CD4-positive, alpha-beta T cell treated with Interleukin-21 for 1 hour (primary cell): Measurements from ENCODE around the gene PDE8B.

Source experiments
- DNase-seq: peaks from one replicate; pipeline ENCODE4 v3.0.0-alpha.2; 2020

PDE8B gene, protein sequence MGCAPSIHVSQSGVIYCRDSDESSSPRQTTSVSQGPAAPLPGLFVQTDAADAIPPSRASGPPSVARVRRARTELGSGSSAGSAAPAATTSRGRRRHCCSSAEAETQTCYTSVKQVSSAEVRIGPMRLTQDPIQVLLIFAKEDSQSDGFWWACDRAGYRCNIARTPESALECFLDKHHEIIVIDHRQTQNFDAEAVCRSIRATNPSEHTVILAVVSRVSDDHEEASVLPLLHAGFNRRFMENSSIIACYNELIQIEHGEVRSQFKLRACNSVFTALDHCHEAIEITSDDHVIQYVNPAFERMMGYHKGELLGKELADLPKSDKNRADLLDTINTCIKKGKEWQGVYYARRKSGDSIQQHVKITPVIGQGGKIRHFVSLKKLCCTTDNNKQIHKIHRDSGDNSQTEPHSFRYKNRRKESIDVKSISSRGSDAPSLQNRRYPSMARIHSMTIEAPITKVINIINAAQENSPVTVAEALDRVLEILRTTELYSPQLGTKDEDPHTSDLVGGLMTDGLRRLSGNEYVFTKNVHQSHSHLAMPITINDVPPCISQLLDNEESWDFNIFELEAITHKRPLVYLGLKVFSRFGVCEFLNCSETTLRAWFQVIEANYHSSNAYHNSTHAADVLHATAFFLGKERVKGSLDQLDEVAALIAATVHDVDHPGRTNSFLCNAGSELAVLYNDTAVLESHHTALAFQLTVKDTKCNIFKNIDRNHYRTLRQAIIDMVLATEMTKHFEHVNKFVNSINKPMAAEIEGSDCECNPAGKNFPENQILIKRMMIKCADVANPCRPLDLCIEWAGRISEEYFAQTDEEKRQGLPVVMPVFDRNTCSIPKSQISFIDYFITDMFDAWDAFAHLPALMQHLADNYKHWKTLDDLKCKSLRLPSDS

GRCh38 chr5:77210091-77210963, at the start of gene PDE8B:
Gene PDE8B (plus strand): TSS chr5:77210680. CDS start chr5:77210926, 246 bp downstream.
- no peak for DNase-seq

- DNase-seq, result no peak
Measured at GRCh38 chr5:77163453-77163852, 47.0 kb upstream of the PDE8B start.

DNA sequence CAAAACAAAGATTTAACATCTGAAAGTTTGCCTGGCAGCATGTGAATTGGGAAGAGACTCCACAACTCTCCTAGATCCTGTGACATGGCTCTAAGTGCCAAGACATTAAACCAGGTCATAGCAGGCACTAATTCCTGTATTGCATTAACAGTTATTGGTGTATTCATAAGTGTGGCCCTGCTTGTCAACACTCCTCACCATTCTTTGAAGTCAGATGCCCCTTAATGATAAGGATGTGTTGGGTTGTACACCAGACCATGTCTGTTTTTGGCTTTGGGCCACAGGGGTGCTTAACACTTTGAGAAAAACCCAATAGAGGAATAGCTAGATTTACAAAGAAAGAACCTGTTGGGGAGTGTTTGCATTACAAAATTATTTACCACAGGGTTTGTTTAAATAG, 43.4 kb upstream of the PDE8B start:
- DNase-seq, result no peak

DNA sequence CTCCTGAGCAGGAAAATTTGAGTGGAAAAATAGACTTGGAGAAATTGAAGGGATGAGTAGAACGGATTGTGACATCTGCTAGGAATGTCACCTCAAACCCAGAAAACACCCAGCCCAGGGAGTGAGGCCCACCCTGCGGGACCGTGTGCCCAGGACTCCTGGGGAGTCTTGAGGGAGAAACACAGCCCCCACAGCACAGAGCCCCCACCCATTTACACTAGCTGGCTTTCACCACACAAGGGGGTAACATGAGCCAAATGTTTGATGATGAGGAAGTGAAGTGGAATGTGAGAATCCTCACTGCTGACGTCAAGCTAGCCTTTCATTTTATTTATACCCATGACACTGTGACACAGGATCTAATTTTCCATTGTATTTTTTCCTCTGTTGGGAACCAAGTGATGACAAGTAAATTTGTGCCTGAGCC, 42.8 kb upstream of the PDE8B start:
- DNase-seq, result no peak

DNA sequence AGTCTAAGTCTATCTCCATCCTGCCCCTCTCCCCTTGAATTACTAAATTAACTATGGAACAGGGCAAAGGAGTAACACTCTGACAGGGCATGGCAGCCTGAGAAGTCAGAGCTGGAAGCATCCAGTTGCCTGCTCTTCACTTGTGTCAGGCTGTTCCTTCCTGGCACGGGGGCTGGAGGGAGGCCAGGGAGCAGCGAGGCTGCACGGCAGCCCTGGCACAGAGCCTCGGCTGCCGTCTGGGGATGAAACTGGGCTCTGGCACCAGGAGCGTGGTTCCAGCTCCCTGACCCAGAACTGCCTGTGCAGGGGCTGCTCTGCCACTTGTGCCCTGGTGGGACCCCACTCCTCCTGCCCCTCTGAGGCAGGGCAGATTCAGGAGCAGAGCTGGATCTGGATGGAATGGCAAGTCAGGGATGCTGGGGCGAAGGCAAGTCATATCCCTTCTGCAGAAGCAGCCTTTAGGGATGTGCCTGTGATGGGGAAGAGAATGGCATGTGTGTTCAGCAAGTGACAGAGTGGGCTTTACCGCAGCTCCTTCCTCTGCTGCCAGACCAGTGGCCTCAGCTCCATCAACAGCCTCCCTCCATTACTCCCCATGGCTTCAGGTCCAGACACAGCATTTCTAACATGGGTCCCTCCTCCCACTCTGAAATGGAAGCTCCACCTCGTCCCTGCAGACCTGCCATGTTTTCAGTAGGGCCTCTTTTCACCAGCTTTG, 42.2 kb upstream of the PDE8B start:
- DNase-seq, result no peak

DNA sequence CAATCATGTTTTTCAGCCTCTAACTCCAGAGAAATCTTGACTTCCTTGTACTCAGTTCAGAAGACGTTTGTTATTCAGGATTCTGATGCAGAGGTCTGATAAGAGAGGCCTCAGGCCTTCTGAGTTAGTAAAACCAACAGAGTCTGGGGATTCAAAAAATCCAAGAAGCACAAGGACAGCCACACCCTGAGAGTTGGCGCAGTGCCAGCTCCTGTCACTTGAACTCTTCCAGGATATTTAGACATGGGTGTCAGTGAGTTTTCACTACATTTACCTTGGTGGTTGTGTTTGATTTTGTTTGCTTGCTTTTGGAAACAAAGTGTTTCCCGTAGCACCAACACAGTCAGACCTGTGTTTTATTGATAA, 41.6 kb upstream of the PDE8B start:
- no peak for DNase-seq

GRCh38 chr5:77170196-77170890, 40.1 kb upstream of the PDE8B start:
- DNase-seq, result no peak

DNA sequence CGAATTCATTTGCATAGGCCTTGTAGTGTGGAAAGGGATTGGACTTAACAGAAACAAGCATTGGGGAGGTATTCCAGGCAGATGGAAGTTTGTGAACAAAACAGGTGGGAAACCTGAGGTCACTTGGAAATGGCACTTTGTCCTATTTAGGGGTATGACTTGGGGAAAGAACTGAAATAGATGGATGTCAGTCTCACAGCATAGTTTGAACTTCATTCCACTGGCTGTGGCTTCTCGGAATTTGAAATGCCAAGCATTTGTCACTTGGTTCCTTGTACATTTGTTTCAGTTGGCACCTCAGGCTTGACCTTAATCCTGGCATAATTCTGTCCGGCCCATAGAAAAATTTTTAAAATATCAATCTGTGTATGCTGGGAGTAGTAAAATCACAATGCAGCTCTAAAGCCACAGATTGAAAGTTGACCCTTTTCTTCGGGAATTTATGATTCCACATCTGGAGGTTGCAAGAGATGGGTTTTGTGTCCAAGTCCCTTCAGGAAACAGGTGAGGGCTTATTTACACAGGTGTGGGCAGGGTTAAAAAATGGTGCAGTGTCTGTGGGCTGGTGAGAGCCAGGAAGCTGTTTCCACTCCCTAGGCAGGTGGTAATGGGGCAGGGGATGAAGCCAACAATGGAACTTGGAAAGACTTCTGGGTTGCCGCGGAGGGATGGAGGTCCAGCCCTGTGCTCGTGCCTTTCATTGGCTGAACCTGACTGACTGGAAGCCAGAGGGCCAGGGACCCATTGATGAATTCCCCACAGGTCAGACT, 39.2 kb upstream of the PDE8B start:
- DNase-seq, result no peak

DNA sequence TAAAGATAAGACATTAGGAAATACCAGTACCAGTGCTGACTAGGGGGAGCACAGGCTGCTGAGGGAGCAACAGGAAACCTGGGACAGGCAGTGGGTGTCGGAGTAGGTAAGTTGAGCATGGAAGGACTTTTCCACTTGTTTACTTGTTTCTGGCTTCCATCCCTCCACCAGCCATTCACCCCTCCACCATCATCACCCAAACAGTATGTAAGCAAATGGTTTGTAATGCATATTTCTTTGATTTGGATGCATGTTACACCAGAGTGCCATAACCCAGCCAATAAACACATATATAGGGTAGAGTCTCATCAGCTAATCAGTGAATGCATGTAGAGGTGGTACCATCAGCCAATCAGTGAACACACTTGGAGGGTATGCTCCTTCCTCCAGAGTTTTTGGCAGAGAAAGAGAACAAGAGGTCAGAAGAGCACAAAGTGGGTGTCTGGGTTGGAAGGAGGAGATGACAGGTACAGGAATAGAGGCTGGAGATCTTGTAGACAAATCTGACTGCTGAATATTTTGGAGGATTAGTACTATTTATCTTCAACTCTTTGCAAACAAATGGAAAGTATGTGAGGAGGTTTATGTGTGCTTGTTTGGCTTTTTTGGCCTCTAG, 37.7 kb upstream of the PDE8B start:
- no peak for DNase-seq

DNA sequence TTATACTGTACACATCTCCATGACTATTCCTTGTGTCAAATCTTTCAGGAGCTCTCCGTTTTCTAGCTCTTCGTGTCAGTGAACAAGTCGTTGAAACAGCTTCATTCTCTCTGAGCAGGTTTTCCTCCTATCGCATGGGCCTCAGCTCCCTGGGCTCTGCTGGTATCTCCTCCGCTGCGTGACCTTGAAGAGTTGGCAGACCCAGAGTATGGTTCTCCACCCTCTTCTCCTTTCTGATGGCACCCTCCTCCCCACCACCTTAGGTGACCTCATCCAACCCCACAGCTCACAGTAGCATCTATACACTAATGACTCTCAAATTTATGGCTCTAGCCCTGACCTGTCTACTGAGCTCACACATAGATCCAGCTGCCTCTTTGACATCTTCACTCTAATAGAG, 36.0 kb upstream of the PDE8B start:
- no peak for DNase-seq

DNA sequence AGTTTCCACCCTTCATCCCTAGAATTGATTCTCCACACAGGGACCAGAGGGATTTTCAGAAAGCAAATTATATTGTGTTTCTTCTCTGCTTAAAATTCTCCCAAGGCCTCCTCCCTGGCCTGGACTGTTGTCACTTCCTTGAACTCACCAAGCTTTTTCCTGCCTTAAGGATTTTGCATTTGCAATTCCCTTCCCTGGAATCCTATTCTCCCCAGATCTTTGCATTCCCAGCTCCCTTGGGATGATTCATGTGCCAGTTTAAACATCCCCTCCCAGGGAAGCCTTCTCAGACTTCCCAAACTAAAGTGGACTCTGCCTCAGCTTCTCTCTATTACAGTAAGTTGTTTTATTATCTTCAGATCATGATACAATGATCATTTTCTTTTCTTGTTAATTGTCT, 35.2 kb upstream of the PDE8B start:
- DNase-seq, result no peak

- no peak for DNase-seq
Measured at GRCh38 chr5:77176429-77176828, 34.1 kb upstream of the PDE8B start.

DNA sequence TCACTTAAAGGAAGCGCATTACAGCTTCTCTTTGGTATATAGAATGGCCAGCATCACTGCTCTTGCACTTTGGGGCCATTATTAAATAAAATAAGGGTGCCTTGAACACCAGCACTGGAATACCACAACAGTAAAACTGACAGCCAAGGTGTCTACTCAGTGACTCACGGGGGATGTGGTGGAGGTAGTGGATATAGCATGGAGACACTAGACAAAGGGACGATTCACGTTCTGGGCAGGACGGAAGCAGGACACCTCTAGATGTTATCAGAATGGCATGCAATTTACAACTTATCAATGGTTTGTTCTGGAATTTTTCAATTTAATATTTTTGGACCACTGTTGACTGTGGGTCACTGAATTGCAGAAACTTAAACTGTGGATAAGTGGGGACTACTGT, 32.9 kb upstream of the PDE8B start:
- no peak for DNase-seq

GRCh38 chr5:77180167-77181081, 30.1 kb upstream of the PDE8B start:
- no peak for DNase-seq

DNA sequence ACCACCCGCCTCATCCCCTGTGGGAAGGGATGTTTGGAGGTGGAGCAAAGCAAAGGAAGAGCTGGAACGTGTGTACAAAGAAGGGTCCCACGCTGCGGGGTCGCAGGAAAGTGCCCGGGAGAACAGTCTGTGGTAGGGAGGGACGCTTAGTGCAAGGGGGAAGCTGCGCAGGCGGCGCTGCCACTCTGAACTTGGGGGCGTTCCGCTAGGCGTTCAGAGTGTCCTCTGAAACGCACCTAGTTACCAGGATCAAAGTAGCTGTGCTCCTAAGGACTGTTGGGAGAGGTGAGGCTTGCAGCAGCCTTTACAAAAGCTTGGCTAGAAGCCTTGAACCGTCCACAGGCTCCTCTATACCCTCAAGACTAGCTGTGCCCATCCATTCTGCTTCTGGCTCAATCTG, 29.3 kb upstream of the PDE8B start:
- DNase-seq, result no peak

DNA sequence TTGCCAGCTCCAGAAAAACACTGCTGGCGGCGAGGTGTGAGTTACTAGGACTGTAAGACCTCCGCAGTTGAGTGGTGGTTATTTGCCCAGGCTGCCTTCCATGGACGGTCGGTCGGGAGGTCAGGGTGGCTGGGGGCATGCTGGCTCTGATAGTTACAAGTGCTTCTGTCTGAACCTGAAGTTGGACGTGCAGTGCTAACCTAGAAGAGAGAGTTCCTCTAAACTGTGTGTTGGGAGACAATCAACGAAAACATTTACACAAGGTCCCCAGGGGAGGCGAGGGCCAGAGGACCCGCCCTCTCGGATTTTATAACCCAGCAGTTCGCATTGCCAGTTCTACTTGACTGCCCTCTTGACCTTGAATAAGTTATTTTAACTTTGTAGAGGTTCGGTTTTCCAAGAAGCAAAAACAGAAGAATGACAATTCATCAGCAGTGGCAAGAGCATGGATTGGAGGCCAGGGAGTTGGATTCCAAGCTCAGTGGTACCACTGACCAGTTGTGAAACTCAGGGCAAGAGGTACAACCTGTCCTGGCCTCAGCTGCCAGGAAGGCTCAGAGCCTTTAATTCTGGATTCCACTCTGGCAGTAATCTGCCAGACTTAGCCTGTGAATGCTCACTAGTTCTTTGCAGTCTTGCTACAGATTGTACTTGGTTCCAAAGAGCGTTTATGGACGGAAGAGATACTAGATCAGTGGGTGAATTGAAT, 28.7 kb upstream of the PDE8B start:
- DNase-seq, result no peak

DNA sequence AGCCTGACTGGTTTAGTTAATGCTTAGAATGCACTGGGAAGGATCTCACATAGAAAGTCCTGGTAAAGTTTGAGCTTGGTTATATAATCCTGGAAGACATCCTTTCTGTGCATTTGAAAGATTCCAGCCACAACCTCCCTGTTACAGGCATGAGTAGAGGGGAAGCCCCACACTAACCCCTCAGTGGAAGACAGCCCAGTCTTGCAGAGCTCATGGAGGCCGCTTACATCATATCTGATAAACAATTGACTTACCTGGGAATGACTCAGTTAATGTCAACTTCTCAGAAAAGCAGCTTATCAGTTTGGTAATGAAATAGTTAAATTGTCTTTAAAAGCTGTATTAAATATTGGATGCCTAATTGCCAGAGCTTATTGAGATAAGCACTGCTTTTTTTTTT, 28.1 kb upstream of the PDE8B start:
- DNase-seq, result no peak

- DNase-seq, result no peak
Measured at GRCh38 chr5:77186652-77187370, 23.7 kb upstream of the PDE8B start.
